ENCODE results near the gene ITPRID1. TPM values are rescaled to one million over a fixed set of nuclear protein-coding genes. Genes with fewer than 3 reads are reported as not detected.

ITPRID1 gene
- total RNA-seq, 1 experiment from 2014 or later, result not detected

DNA sequence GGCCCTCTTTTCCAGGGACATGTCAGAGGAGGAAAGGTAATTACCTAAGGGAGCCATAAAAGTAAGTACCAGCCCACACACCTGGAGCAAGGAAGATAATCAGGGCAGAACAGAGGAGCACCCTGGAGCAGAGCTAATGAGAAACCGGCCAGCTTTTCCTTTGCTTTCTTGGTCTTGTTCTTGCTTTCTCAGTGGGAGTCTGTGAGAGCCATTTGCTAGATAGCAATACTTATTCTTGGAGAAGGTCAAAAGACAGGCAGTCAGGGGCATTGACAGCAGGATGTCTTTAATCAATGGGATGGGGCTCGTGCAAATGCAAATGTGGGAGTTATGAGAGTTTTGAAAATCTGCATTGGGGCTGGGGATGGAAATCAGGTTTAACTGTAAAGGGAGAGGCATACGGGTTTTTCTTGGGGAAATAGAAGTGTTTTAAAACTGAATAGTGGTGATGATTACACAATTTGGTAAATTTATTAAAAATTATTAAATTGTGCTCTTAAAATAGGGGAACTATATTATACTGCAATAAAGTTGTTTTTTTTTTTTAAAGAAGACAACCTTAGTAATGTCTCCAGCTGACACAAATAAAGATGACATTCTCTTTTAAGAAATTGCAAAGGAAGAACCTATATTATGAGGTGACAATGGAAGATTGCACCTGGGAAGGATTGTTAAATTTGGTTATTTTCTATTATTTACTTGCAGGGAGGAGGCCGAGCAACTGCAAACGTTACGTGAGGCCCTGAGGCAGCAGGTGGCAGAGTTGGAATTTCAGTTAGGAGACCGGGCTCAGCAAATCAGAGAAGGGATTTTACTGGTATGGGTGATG lies 137.6 kb downstream of the ITPRID1 start:
- H3K27ac ChIP-seq (ENCODE audit: low read depth, low read length), result no peak overlapping the region
- intact Hi-C loops (cut with micrococcal nuclease), result no loop called here
- H3K27me3 ChIP-seq (ENCODE audit: insufficient read depth, low read length), result peaks cover 9% of the 10 kb centered on the region; the same call in 1 of the 2 replicates
- H3K79me2 ChIP-seq (ENCODE audit: insufficient read depth, low read length), result no peaks in the 10 kb centered on the region
- no peaks in the 10 kb centered on the region for H3K4me1 ChIP-seq (ENCODE audit: control insufficient read depth in 1 of 2, insufficient read depth in 2 of 2, low read length in 2 of 2)
- H3K9ac ChIP-seq (ENCODE audit: low read length), result no peak overlapping the region
- ChIA-PET CTCF (no interaction called here), RAD21 (ENCODE audit: low non-redundant PET in 1 of 2, low total read pairs in 2 of 2, uncharacterized antibody in 2 of 2, unreplicated experiment in 2 of 2) (no interaction called here), POLR2A (no interaction called here)
- H4K20me1 ChIP-seq (ENCODE audit: insufficient read depth), result no peaks in the 10 kb centered on the region
- no peak overlapping the region for H2AFZ ChIP-seq (ENCODE audit: low read depth, low read length, poor library complexity, severe bottlenecking)
- H3K4me2 ChIP-seq (ENCODE audit: low read length), result no peak overlapping the region
- no TSS peak for BruUV-seq (replicated peaks)
- ATAC-seq, result no peak
- TF ChIP-seq CEBPB (IDR thresholded peaks at IDR 0.05; ENCODE audit: low read depth) (no peak), ZNF274 (IDR thresholded peaks at IDR 0.05; ENCODE audit: low read depth, low read length) (no peak), EZH2 (IDR thresholded peaks at IDR 0.05) (no peak)
- no peaks in the 10 kb centered on the region for H3K9me3 ChIP-seq (ENCODE audit: control insufficient read depth in 1 of 2, insufficient read depth in 1 of 2, low read depth in 1 of 2, low read length in 2 of 2)
- no peaks in the 10 kb centered on the region for H3K9me2 ChIP-seq (ENCODE audit: insufficient read depth)
- no peak overlapping the region for H3K4me3 ChIP-seq (replicated peaks in 1 of 2; ENCODE audit: low read depth in 1 of 2, low read length in 2 of 2)
- DNase-seq (ENCODE audit: low read depth, low spot score), result no peak
- no peaks in the 10 kb centered on the region for H3K36me3 ChIP-seq (ENCODE audit: control insufficient read depth in 1 of 2, insufficient read depth in 2 of 2, low read length in 2 of 2)

DNA sequence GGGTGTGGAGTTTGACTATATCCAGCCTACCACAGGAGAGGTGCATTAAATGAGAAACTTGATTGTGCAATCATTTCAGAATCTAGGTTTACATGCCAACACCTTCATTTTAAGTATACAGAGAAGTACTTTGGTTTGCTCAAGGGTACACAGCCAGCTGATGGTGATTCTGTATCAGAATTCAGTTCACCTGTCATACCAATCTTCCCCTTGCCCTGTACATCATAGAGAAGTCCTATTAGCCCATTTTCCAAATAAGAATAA lies 138.1 kb downstream of the ITPRID1 start:
- no peaks in the 10 kb centered on the region for H3K9me3 ChIP-seq (ENCODE audit: control insufficient read depth in 1 of 2, insufficient read depth in 1 of 2, low read depth in 1 of 2, low read length in 2 of 2)
- intact Hi-C loops (cut with micrococcal nuclease), result no loop called here
- no peaks in the 10 kb centered on the region for H3K36me3 ChIP-seq (ENCODE audit: control insufficient read depth in 1 of 2, insufficient read depth in 2 of 2, low read length in 2 of 2)
- H4K20me1 ChIP-seq (ENCODE audit: insufficient read depth), result no peaks in the 10 kb centered on the region
- no peak overlapping the region for H3K9ac ChIP-seq (ENCODE audit: low read length)
- ChIA-PET POLR2A (no interaction called here), RAD21 (ENCODE audit: low non-redundant PET in 1 of 2, low total read pairs in 2 of 2, uncharacterized antibody in 2 of 2, unreplicated experiment in 2 of 2) (no interaction called here), CTCF (no interaction called here)
- H3K4me1 ChIP-seq (ENCODE audit: control insufficient read depth in 1 of 2, insufficient read depth in 2 of 2, low read length in 2 of 2), result no peaks in the 10 kb centered on the region
- peaks cover 7% of the 10 kb centered on the region; the same call in 1 of the 2 replicates for H3K27me3 ChIP-seq (ENCODE audit: insufficient read depth, low read length)
- ATAC-seq, result no peak
- no peaks in the 10 kb centered on the region for H3K79me2 ChIP-seq (ENCODE audit: insufficient read depth, low read length)
- BruUV-seq (replicated peaks), result no TSS peak
- H3K9me2 ChIP-seq (ENCODE audit: insufficient read depth), result no peaks in the 10 kb centered on the region
- H3K4me3 ChIP-seq (replicated peaks in 1 of 2; ENCODE audit: low read depth in 1 of 2, low read length in 2 of 2), result no peak overlapping the region
- no peak overlapping the region for H3K4me2 ChIP-seq (ENCODE audit: low read length)
- TF ChIP-seq CEBPB (IDR thresholded peaks at IDR 0.05; ENCODE audit: low read depth) (no peak), EZH2 (IDR thresholded peaks at IDR 0.05) (no peak), EGR1 (IDR thresholded peaks at IDR 0.05; ENCODE audit: low read depth) (no peak), SRF (IDR thresholded peaks at IDR 0.05; ENCODE audit: low read depth) (no peak), POLR2AphosphoS5 (IDR thresholded peaks at IDR 0.05; ENCODE audit: low read depth, low read length) (no peak), CBX3 (IDR thresholded peaks at IDR 0.05; ENCODE audit: low read depth) (no peak), RAD21 (IDR thresholded peaks at IDR 0.05; ENCODE audit: low read depth) (no peak), SP1 (IDR thresholded peaks at IDR 0.05; ENCODE audit: low read depth) (no peak), SIN3A (IDR thresholded peaks at IDR 0.05; ENCODE audit: low read depth) (no peak)
- TF ChIP-seq, protein P1, sequence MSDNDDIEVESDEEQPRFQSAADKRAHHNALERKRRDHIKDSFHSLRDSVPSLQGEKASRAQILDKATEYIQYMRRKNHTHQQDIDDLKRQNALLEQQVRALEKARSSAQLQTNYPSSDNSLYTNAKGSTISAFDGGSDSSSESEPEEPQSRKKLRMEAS (IDR thresholded peaks at IDR 0.05), result no peak
- TF ChIP-seq, protein P2, sequence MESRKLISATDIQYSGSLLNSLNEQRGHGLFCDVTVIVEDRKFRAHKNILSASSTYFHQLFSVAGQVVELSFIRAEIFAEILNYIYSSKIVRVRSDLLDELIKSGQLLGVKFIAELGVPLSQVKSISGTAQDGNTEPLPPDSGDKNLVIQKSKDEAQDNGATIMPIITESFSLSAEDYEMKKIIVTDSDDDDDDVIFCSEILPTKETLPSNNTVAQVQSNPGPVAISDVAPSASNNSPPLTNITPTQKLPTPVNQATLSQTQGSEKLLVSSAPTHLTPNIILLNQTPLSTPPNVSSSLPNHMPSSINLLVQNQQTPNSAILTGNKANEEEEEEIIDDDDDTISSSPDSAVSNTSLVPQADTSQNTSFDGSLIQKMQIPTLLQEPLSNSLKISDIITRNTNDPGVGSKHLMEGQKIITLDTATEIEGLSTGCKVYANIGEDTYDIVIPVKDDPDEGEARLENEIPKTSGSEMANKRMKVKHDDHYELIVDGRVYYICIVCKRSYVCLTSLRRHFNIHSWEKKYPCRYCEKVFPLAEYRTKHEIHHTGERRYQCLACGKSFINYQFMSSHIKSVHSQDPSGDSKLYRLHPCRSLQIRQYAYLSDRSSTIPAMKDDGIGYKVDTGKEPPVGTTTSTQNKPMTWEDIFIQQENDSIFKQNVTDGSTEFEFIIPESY (IDR thresholded peaks at IDR 0.05; ENCODE audit: extremely low read depth, insufficient replicate concordance, low read length), result no peak
- H3K27ac ChIP-seq (ENCODE audit: low read depth, low read length), result no peak overlapping the region
- DNase-seq (ENCODE audit: low read depth, low spot score), result no peak
- no peak overlapping the region for H2AFZ ChIP-seq (ENCODE audit: low read depth, low read length, poor library complexity, severe bottlenecking)

Measured in HCT116 (cell line).